Spleen (tissue), 11 donors: Measurements from ENCODE around the gene FRAS1. TPM values are rescaled to one million over a fixed set of nuclear protein-coding genes. Genes with fewer than 3 reads are reported as not detected.

Source experiments
- DNase-seq: peaks from one replicate; pipeline ENCODE4 v3.0.0-alpha.2; 2020
- H3K27ac ChIP-seq, 8 donors: fragments of 200-600 bp; sonication (generic) in 7 of 8; 1 replicate in 4 of 8; 2 replicates in 4 of 8; pipeline versions ENCODE4 v1.5.0 to v1.8.0; 2016 to 2021; ENCODE audit warnings: inconsistent platforms in 4 of 8, mild to moderate bottlenecking in 4 of 8, moderate library complexity in 1 of 8
- H3K27me3 ChIP-seq, 7 donors: fragments of 200-600 bp; sonication (generic) in 6 of 7; replicated peaks in 1 of 7; 1 replicate in 4 of 7; 2 replicates in 3 of 7; pipeline versions ENCODE4 v1.5.0 to v1.8.0; 2016 to 2021; ENCODE audit warnings: inconsistent platforms in 3 of 7, mild to moderate bottlenecking in 1 of 7
- H3K36me3 ChIP-seq, 6 donors: fragments of 200-600 bp; sonication (generic) in 5 of 6; 1 replicate in 4 of 6; 2 replicates in 2 of 6; pipeline versions ENCODE4 v1.5.0 to v1.8.0; 2016 to 2021; ENCODE audit warnings: inconsistent platforms in 2 of 6
- H3K4me1 ChIP-seq, 6 donors: fragments of 200-600 bp; sonication (generic) in 5 of 6; 1 replicate in 3 of 6; 2 replicates in 3 of 6; pipeline versions ENCODE4 v1.5.0 to v1.8.0; 2016 to 2021; ENCODE audit warnings: inconsistent platforms in 3 of 6
- H3K4me3 ChIP-seq, 8 donors: fragments of 200-600 bp; sonication (generic) in 7 of 8; 1 replicate in 4 of 8; 2 replicates in 4 of 8; pipeline versions ENCODE4 v1.5.0 to v1.8.0; 2016 to 2021; ENCODE audit warnings: inconsistent platforms in 4 of 8, mild to moderate bottlenecking in 4 of 8, moderate library complexity in 2 of 8
- H3K9me3 ChIP-seq, 8 donors: fragments of 200-600 bp; sonication (generic) in 7 of 8; 1 replicate in 4 of 8; 2 replicates in 4 of 8; pipeline versions ENCODE4 v1.5.0 to v1.8.0; 2016 to 2021; ENCODE audit warnings: inconsistent platforms in 4 of 8
- POLR2A ChIP-seq, 3 donors: fragments of 450-650 bp; IDR thresholded peaks; one replicate each; pipeline ENCODE4 v1.5.1; 2017; ENCODE audit warnings: antibody characterized with exemption in 3 of 3, mild to moderate bottlenecking in 1 of 3
- POLR2AphosphoS5 ChIP-seq, 3 donors: sonication (generic); formaldehyde crosslinking; IDR thresholded peaks; one replicate each; pipeline ENCODE4 v1.5.1; 2017; ENCODE audit warnings: antibody characterized with exemption in 3 of 3
- WGBS, 5 donors: extraction: QIAGEN DNeasy Blood & Tissue Kit in 3 of 5; methylation state at CpG; one replicate each; pipeline versions ENCODE4 v1.1.5 to v1.1.7; 2013 to 2018; 5-methylcytosine and 5-hydroxymethylcytosine counted together
- intact Hi-C: fragments of 100-400 bp; cut with DNase I; formaldehyde crosslinking; loops from one replicate; pipeline ENCODE4 v1.15.0; 2023; ENCODE audit warnings: low total_unique reads
- polyA plus RNA-seq, 3 donors: library from polyadenylated mRNA; stranded (reverse); fragments of 200-250 nt; gene quantifications; one replicate each; pipeline ENCODE4 v1.2.1, GENCODE V29; 2013
- total RNA-seq, 7 donors: library from RNA; depleted of rRNA in 3 of 7; stranded (reverse); fragments of >200 nt in 3 of 7; fragmentation: NEBNext Ultra II Directional in 4 of 7; extraction: Animal tissue kit (Norgen Biotek cat#: 25700) in 4 of 7; gene quantifications; one replicate each; pipeline versions ENCODE4 v1.1.0 to v1.2.1, GENCODE V29; 2016 to 2021
- TF ChIP-seq, protein P1 (sequence below), 11 experiments: fragments of 200-600 bp in 7 of 11; fragments of 450-650 bp in 4 of 11; sonication (generic) in 4 of 11; IDR thresholded peaks in 8 of 11; conservative IDR thresholded peaks in 3 of 11; 1 replicate in 7 of 11; 2 replicates in 4 of 11; pipeline versions ENCODE4 v1.4.0 to v1.8.0; 2016 to 2021; ENCODE audit warnings: antibody characterized with exemption in 11 of 11, inconsistent platforms in 4 of 11, mild to moderate bottlenecking in 1 of 11
- donor health status: healthy with polysubstance abuse.
- donor health status: DM: no; HTN: no; CAD: no; lungs with moderate emphysema.
- donor health status: DM: no; HTN: no; CAD: no.
- donor health status: Bipolar disorder and iron deficiency.
- donor health status: healthy.
- donor health status: DM: no; HTN: no; CAD: no.
- donor health status: DM: yes; HTN: yes; CAD: no.

FRAS1 gene
- total and polyA plus RNA-seq, 10 donors = 0.10 to 3.0 (median 1.3) TPM

DNA sequence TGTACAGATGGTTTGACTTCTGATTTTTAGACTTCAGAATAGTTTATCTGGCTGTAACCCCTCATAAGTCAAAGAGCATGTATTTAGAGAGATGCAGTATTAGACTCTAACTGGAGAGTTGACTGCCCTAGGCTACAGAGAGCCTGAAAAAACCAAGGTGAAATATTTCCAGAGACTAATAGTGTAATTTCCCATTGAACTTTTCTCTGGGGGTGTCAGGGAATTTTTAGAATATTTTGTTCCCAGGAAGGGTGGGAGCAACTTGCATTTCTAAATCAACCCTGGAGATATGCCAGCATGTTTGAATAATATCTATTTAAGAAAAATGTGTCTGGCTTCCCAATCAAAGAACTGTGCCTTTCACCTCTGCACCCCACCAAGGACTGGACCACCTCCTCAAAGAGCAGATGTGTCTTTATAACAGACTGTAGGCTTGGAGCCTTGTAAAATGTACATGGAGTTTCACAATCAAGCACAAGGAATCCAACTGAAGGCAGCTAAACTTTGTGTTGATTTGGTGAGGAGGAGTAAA, 496.5 kb downstream of the FRAS1 start:
- Histone ChIP-seq H3K27ac (peak overlapping the region in 6 of 8 donors; percentile 39 to 92 (median 70)), H3K4me3 (peak overlapping the region in 3 of 8 donors; percentile 47 to 79 (median 53)), H3K9me3 (no peaks in the 10 kb centered on the region), H3K27me3 (peaks cover 0 to 40% (median 19%) of the 10 kb centered on the region in 7 donors), H3K36me3 (peaks cover 0 to 19% (median 0%) of the 10 kb centered on the region in 6 donors), H3K4me1 (peaks cover 0 to 38% (median 19%) of the 10 kb centered on the region in 6 donors)
- intact Hi-C loops = no loop called here
- TF ChIP-seq POLR2A (IDR thresholded peaks at IDR 0.05) (no peak), POLR2AphosphoS5 (IDR thresholded peaks at IDR 0.05) (no peak)
- TF ChIP-seq, protein P1, sequence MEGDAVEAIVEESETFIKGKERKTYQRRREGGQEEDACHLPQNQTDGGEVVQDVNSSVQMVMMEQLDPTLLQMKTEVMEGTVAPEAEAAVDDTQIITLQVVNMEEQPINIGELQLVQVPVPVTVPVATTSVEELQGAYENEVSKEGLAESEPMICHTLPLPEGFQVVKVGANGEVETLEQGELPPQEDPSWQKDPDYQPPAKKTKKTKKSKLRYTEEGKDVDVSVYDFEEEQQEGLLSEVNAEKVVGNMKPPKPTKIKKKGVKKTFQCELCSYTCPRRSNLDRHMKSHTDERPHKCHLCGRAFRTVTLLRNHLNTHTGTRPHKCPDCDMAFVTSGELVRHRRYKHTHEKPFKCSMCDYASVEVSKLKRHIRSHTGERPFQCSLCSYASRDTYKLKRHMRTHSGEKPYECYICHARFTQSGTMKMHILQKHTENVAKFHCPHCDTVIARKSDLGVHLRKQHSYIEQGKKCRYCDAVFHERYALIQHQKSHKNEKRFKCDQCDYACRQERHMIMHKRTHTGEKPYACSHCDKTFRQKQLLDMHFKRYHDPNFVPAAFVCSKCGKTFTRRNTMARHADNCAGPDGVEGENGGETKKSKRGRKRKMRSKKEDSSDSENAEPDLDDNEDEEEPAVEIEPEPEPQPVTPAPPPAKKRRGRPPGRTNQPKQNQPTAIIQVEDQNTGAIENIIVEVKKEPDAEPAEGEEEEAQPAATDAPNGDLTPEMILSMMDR (IDR thresholded peaks at IDR 0.05 in 8 of 11, conservative IDR thresholded peaks at IDR 0.05 in 3 of 11) = no peak
- no peak for DNase-seq

DNA sequence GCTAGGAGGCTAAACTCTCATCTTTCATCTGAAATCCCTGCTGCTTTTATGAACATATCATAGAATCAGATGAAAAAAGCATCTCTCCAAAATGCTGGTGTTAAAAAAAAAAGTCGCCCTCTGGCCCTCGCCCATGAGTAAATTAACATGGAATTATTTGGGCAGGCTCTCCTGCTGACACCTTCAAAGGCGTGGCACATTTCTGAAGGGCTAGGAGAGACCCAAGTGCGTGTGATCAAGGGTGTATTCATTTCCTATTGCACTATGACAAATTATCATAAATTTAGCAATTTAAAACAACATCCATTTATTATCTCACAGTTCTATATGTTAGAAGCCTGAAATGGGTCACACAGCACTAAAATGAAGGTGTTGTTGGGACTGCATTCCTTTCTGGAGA, 499.5 kb downstream of the FRAS1 start:
- WGBS, 5 donors = 76 to 88% (median 80%) methylated on average over 4 of the region's 4 CpGs
- peak overlapping the region in 2 of 8 donors; percentile 2 to 31 for H3K27ac ChIP-seq
- no peak overlapping the region for H3K4me3 ChIP-seq
- intact Hi-C loops = no loop called here
- TF ChIP-seq, protein P1 (IDR thresholded peaks at IDR 0.05 in 8 of 11, conservative IDR thresholded peaks at IDR 0.05 in 3 of 11) = no peak
- TF ChIP-seq POLR2AphosphoS5 (IDR thresholded peaks at IDR 0.05) = no peak
- no peak for TF ChIP-seq POLR2A (IDR thresholded peaks at IDR 0.05)
- H3K36me3 ChIP-seq = peaks cover 0 to 43% (median 0%) of the 10 kb centered on the region in 6 donors
- H3K4me1 ChIP-seq = peaks cover 0 to 41% (median 13%) of the 10 kb centered on the region in 6 donors
- H3K27me3 ChIP-seq = peaks cover 0 to 14% (median 9%) of the 10 kb centered on the region in 7 donors
- H3K9me3 ChIP-seq = no peaks in the 10 kb centered on the region
- no peak for DNase-seq

DNA sequence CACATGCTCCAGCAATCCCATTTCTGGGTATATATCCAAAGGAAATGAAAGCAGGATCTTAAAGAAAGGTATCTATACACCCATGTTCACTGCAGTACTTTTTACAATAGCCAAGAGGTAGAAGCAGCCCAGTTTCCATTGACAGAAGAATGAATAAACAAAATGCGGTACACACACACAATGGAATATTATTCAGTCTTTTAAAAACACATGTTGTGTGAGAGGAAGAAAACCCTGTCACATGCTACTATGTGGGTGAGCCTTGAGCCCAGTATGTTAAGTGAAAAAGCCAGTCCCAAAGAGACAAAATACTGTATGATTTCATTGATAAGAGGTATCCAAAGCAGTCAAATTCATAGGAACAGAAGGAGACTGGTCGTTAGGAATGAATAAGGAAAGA, 500.7 kb downstream of the FRAS1 start:
- Histone ChIP-seq H3K27me3 (peaks cover 0 to 3% (median 0%) of the 10 kb centered on the region in 7 donors), H3K27ac (peak overlapping the region in 2 of 8 donors; percentile 7 to 31), H3K36me3 (peaks cover 0 to 46% (median 0%) of the 10 kb centered on the region in 6 donors), H3K4me1 (peaks cover 0 to 30% (median 4%) of the 10 kb centered on the region in 6 donors), H3K9me3 (no peaks in the 10 kb centered on the region), H3K4me3 (no peak overlapping the region)
- WGBS, 5 donors = 73 to 82% (median 76%) methylated on average over 2 of the region's 2 CpGs
- intact Hi-C loops = no loop called here
- DNase-seq = no peak
- TF ChIP-seq, protein P1 (IDR thresholded peaks at IDR 0.05 in 8 of 11, conservative IDR thresholded peaks at IDR 0.05 in 3 of 11) = no peak
- no peak for TF ChIP-seq POLR2A (IDR thresholded peaks at IDR 0.05)
- TF ChIP-seq POLR2AphosphoS5 (IDR thresholded peaks at IDR 0.05) = no peak

DNA sequence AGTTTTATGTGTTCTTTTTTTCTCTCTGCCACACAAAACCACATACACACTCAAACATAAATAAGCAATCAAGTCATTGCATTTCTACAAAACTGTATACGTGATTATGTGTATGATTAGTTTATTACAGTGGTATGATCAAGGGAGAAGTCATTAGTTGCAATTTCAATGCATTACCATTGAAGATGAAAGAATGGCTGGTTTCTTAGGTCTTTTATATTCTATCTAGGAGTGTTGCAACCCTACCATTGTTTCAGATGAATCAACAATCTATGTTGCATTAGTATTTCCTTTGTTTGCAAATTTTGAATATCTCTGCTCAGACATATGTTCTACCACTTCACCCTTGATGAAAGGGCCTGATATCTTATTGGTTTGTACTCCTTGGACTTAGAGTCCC, 501.3 kb downstream of the FRAS1 start:
- Histone ChIP-seq H3K4me1 (peaks cover 0 to 25% (median under 1%) of the 10 kb centered on the region in 6 donors), H3K4me3 (no peak overlapping the region), H3K27me3 (no peaks in the 10 kb centered on the region), H3K9me3 (no peaks in the 10 kb centered on the region), H3K36me3 (peaks cover 0 to 47% (median 0%) of the 10 kb centered on the region in 6 donors), H3K27ac (peak overlapping the region in 1 of 8 donors; percentile 31)
- intact Hi-C loops = no loop called here
- TF ChIP-seq, protein P1 (IDR thresholded peaks at IDR 0.05 in 8 of 11, conservative IDR thresholded peaks at IDR 0.05 in 3 of 11) = no peak
- no peak for TF ChIP-seq POLR2A (IDR thresholded peaks at IDR 0.05)
- TF ChIP-seq POLR2AphosphoS5 (IDR thresholded peaks at IDR 0.05) = no peak
- no peak for DNase-seq
- 69 to 90% (median 84%) methylated on average over 1 of the region's 1 CpG for WGBS, 5 donors
